Heart left ventricle (tissue), 13 donors: ENCODE results near the gene RNF17.

ENCODE experiments used
- POLR2A ChIP-seq, 2 donors: fragments of 450-650 bp; IDR thresholded peaks; one replicate each; pipeline ENCODE4 v1.6.1; 2017; ENCODE audit warnings: antibody characterized with exemption in 2 of 2, mild to moderate bottlenecking in 2 of 2, moderate library complexity in 2 of 2
- TF ChIP-seq, protein P1 (sequence below), 12 donors: fragments of 200-600 bp; sonication (generic) in 4 of 12; IDR thresholded peaks; one replicate each; pipeline versions ENCODE4 v1.5.0 to v1.8.0; 2018 to 2022; ENCODE audit warnings: antibody characterized with exemption in 12 of 12, mild to moderate bottlenecking in 5 of 12
- donor health status: ischemic (EF 13 %, LVEDD 7.1; RV severe dilation, severe dysfunction).
- donor health status: DM: no; HTN: yes; CAD: no.
- donor health status: DM: no; HTN: no; CAD: no.
- donor health status: ischemic (EF 25% LVEDD 6.9; RV normal size, moderate dysfunction).
- donor health status: ischemic (EF 25% LVEDD 5.7; RV mildly dilated, moderate dysfunction).
- donor health status: ischemic (EF 35%, LVEDD 5.7; RV mildly dilated, moderate dysfunction).
- donor health status: nonischemic (EF 11% LVEDD 7.7; RV severe dilation, severe dysfunction).
- donor health status: DM: yes; HTN: yes; CAD: no.
- donor health status: PGD.
- donor health status: ischemic (EF 29% LVEDD 5.4; RV normal size, mild dysfunction).
- donor health status: nonischemic (EF 23%, LVEDD 6.1; RV moderate dilation, normal function).

DNA sequence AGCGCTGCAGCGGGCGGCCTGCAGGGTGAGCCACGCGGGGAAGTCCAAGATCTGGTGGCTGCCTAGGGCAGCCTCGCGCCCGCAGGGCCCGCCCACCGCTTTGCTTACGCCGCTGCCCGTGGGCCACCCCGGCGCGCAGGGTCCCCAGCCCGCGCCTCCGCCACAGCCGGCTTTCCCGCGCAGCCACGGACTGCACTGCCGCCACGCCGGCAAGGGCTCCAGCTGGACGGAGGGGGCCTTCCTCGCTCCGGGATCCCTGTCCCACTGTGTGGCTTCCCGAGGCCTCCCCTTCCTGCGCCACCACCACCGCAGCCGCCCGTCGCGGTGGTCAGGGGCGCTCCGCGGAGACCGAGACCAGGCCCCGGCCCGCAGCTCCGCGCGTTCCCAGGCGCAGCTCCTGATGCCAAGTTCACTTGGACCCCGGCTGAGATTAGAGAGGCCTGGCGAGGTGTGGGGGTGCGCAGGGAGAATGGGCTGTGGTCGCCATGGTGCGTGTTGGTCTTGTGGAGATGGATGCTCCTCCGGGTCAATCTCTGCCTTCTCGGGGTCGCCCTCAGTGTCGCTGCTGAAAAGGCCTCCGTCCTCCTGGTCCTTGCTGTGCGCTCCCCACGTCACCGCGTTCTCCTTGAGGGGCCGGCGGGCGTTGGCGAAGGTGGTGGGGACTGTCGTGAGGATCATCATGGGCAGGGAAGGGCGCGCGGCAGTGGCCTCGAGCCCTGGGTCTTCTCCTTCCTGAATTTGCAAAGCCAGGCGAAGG, 17.9 kb upstream of the RNF17 start:
- TF ChIP-seq, protein P1, sequence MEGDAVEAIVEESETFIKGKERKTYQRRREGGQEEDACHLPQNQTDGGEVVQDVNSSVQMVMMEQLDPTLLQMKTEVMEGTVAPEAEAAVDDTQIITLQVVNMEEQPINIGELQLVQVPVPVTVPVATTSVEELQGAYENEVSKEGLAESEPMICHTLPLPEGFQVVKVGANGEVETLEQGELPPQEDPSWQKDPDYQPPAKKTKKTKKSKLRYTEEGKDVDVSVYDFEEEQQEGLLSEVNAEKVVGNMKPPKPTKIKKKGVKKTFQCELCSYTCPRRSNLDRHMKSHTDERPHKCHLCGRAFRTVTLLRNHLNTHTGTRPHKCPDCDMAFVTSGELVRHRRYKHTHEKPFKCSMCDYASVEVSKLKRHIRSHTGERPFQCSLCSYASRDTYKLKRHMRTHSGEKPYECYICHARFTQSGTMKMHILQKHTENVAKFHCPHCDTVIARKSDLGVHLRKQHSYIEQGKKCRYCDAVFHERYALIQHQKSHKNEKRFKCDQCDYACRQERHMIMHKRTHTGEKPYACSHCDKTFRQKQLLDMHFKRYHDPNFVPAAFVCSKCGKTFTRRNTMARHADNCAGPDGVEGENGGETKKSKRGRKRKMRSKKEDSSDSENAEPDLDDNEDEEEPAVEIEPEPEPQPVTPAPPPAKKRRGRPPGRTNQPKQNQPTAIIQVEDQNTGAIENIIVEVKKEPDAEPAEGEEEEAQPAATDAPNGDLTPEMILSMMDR (IDR thresholded peaks at IDR 0.05) = no peak
- TF ChIP-seq POLR2A (IDR thresholded peaks at IDR 0.05) = no peak
